PC-9 (cell line): ENCODE measurements around the gene ZC3H15.

Experiments used
- CTCF ChIP-seq: fragments of 200-600 bp; sonication (generic); conservative IDR thresholded peaks from 2 replicates; pipeline ENCODE4 v1.6.1; 2017; ENCODE audit warnings: mixed run types, antibody characterized with exemption, mild to moderate bottlenecking, moderate library complexity
- EZH2 ChIP-seq: fragments of 200-600 bp; sonication (generic); IDR thresholded peaks from 2 replicates; pipeline ENCODE4 v1.8.0; 2017; ENCODE audit warnings: antibody characterized with exemption, low read depth

GRCh38 chr2:186533717-186534116, 47.7 kb downstream of the ZC3H15 start:
- no peak for TF ChIP-seq CTCF
- TF ChIP-seq EZH2 = no peak
